Uterus (tissue), 2 donors: ENCODE results near the gene SLC6A18.

Source experiments
- CTCF ChIP-seq, 4 experiments: fragments of 200-600 bp in 2 of 4; fragments of 450-650 bp in 2 of 4; sonication (generic) in 2 of 4; IDR thresholded peaks; one replicate each; pipeline ENCODE4 v1.5.1; 2016 to 2019; ENCODE audit warnings: antibody characterized with exemption in 4 of 4, mild to moderate bottlenecking in 2 of 4, moderate library complexity in 1 of 4
- POLR2A ChIP-seq, 2 donors: fragments of 450-650 bp; IDR thresholded peaks; one replicate each; pipeline ENCODE4 v1.6.1; 2016; ENCODE audit warnings: antibody characterized with exemption in 2 of 2, mild to moderate bottlenecking in 1 of 2, moderate library complexity in 1 of 2

GRCh38 chr5:1270933-1271914 is 46.0 kb downstream of the SLC6A18 start:
- TF ChIP-seq POLR2A (IDR thresholded peaks at IDR 0.05): no peak
- no peak for TF ChIP-seq CTCF (IDR thresholded peaks at IDR 0.05)
